Measurements from ENCODE around the gene LAMC3.

The LAMC3 gene

DNA sequence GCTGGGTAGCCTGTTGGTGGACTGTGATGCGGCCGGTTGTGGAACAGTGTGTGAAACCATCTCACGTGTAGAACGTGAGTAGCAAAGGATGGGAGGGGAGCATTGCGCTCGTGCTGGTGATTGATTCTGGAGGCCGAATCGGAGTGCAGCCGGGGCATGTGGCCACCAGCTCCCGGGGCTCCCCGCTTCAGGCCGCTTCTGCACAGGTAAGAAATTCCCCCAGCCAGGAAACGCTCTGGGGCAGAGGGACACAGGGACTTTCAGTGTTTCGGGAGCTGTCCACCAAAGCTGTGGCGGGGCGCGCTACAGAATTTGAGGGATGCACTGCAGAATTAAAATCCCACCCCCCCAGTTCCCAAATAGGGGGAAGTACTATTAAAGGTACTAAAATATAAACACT lies 41.9 kb downstream of the LAMC3 start:
- DNase-seq, result no peak
- Histone ChIP-seq H3K27ac (no peak overlapping the region), H3K4me3 (ENCODE audit: low read depth, low read length) (no peak overlapping the region), H3K27me3 (replicated peaks) (peaks cover 35% of the 10 kb centered on the region), H3K36me3 (replicated peaks) (no peaks in the 10 kb centered on the region)
- TF ChIP-seq, protein P1, sequence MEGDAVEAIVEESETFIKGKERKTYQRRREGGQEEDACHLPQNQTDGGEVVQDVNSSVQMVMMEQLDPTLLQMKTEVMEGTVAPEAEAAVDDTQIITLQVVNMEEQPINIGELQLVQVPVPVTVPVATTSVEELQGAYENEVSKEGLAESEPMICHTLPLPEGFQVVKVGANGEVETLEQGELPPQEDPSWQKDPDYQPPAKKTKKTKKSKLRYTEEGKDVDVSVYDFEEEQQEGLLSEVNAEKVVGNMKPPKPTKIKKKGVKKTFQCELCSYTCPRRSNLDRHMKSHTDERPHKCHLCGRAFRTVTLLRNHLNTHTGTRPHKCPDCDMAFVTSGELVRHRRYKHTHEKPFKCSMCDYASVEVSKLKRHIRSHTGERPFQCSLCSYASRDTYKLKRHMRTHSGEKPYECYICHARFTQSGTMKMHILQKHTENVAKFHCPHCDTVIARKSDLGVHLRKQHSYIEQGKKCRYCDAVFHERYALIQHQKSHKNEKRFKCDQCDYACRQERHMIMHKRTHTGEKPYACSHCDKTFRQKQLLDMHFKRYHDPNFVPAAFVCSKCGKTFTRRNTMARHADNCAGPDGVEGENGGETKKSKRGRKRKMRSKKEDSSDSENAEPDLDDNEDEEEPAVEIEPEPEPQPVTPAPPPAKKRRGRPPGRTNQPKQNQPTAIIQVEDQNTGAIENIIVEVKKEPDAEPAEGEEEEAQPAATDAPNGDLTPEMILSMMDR (IDR thresholded peaks at IDR 0.05; ENCODE audit: low read depth, low read length, missing control alignments), result no peak
- in situ Hi-C loops (cut with HindIII; ENCODE audit: low pct_ligation_motif_present, low sequenced_read_pairs), result no loop called here

DNA sequence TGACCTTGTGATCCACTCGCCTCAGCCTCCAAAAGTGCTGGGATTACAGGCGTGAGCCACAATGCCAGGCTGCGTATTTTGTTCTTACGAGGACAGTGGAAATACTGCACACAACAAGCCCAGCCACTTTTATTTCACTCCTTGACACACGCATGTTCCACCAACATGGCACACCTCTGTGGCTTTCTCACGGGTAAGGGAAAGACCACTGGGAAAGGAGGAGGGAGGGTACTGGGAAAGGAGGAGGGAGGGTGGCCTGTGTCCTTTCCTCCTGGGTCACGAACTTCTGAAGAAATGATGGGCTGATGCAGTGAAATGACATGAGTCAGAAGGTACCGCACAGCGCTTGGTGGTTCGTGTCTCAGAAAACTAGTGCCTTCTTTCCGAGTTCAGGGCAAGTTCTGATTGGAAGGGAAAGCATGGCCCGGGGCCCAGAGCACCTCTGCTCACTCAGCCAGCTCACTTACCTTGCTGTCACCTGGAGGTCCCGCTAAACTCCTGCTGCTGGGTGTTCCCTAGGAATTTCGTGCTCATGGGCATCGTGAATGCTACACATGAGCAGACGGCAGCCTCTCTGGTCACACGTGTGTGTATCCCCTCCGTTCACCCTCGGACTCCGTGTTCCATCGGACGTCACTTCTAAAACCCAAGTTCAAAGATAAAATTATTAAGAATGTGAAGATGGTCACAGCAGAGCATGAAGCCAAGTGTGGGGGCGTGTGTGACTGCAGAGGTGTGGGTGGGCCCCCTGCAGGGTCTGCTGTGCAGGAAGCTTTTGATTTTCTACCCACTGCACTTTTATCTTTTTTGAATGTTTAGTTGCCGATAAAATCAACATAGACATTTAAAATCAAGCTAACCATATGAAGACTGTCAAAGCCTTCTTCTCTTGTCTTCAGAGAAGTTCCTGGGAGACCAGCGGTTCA lies 42.9 kb downstream of the LAMC3 start:
- no peaks in the 10 kb centered on the region for H3K36me3 ChIP-seq (replicated peaks)
- peak overlapping the region; percentile 25 for H3K27ac ChIP-seq
- H3K27me3 ChIP-seq (replicated peaks), result peaks cover 37% of the 10 kb centered on the region
- no peak overlapping the region for H3K4me3 ChIP-seq (ENCODE audit: low read depth, low read length)
- TF ChIP-seq, protein P1 (IDR thresholded peaks at IDR 0.05; ENCODE audit: low read depth, low read length, missing control alignments), result no peak
- in situ Hi-C loops (cut with HindIII; ENCODE audit: low pct_ligation_motif_present, low sequenced_read_pairs), result no loop called here
- no peak for DNase-seq

DNA sequence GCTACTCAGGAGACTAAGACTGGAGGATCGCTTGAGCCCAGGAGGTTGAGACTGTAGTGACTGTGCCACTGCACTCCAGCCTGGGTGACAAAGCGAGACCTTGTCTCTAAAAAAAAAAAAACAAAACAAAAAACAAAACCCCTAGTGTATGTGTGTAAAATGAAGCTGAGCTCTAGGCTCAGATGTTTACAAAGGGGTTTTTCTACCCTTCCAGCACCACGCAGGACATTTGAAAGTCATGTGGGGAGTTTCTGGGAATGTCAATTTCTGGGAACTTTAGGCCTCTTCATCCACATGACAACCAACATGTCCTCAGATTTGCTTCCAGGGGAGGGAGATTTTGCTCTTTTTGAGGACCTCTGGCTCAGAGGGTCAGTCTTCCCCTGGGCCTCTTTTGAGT lies 44.9 kb downstream of the LAMC3 start:
- in situ Hi-C loops (cut with HindIII; ENCODE audit: low pct_ligation_motif_present, low sequenced_read_pairs), result no loop called here
- DNase-seq, result no peak
- H3K27ac ChIP-seq, result no peak overlapping the region
- H3K27me3 ChIP-seq (replicated peaks), result peaks cover 34% of the 10 kb centered on the region
- no peaks in the 10 kb centered on the region for H3K36me3 ChIP-seq (replicated peaks)
- TF ChIP-seq, protein P1 (IDR thresholded peaks at IDR 0.05; ENCODE audit: low read depth, low read length, missing control alignments), result no peak
- no peak overlapping the region for H3K4me3 ChIP-seq (ENCODE audit: low read depth, low read length)

DNA sequence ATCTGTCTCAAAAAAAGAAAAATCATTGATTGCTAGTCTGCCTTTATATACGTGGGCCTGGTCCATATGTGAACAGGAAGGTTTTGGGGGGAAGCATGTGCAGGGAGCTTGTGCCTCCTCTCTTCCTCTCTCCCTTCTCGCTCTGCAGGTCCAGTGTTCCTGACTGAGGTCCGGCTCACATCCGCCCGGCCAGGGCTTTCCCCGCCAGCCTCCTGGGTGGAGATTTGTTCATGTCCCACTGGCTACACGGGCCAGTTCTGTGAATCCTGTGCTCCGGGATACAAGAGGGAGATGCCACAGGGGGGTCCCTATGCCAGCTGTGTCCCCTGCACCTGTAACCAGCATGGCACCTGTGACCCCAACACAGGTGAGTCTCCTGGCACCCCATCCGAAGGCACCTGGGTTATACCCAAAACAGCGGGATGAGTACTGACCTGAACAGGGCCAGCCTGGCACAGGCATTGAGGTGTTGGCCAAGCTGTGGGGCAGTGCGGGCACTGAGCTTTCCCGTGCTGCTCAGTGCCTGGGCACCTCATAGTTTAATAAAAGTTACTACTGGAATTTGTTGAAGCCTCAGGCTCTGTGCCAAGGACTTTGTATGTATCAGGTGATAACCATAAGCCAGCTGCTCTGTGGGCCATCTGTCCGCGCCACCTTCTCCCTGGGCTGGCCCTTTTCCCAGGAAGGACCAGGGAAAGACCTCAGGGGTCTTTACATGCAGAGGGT lies 48.0 kb downstream of the LAMC3 start:
- TF ChIP-seq, protein P1 (IDR thresholded peaks at IDR 0.05; ENCODE audit: low read depth, low read length, missing control alignments), result no peak
- in situ Hi-C loops (cut with HindIII; ENCODE audit: low pct_ligation_motif_present, low sequenced_read_pairs), result no loop called here
- peaks cover 17% of the 10 kb centered on the region for H3K27me3 ChIP-seq (replicated peaks)
- no peaks in the 10 kb centered on the region for H3K36me3 ChIP-seq (replicated peaks)
- H3K4me3 ChIP-seq (ENCODE audit: low read depth, low read length), result no peak overlapping the region
- no peak overlapping the region for H3K27ac ChIP-seq
- no peak for DNase-seq

DNA sequence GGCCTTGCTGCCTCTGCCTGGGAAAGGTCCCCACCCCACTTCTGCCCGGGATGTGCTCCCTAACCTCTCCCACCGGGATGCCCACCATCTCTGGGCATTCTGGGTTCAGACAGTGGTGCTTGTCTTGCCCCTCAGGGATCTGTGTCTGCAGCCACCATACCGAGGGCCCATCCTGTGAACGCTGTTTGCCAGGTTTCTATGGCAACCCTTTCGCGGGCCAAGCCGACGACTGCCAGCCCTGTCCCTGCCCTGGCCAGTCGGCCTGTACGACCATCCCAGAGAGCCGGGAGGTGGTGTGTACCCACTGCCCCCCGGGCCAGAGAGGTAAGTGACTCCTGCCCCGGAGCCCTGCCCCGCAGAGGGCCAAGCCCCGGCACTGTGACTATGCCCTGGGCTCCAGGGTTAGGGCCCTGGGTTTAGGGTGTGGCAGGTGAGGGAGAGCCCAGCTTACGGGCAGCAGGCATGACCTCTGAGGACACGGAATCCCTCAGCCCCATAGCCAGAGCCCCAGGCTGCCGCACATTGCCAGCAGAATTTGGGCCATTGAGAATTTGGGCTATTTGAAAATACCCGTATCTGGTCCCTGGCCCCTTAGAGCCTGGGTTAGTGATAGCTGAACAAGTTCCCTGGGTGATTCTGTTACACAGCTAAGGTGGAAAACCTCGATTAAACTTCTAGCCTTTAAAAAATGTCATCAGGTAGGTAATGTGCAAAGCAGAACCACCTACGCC lies 52.1 kb downstream of the LAMC3 start:
- Histone ChIP-seq H3K4me3 (ENCODE audit: low read depth, low read length) (no peak overlapping the region), H3K27ac (no peak overlapping the region), H3K36me3 (replicated peaks) (no peaks in the 10 kb centered on the region), H3K27me3 (replicated peaks) (peaks cover 20% of the 10 kb centered on the region)
- in situ Hi-C loops (cut with HindIII; ENCODE audit: low pct_ligation_motif_present, low sequenced_read_pairs), result no loop called here
- DNase-seq, result no peak
- TF ChIP-seq, protein P1 (IDR thresholded peaks at IDR 0.05; ENCODE audit: low read depth, low read length, missing control alignments), result no peak

Data from brain microvascular endothelial cell (primary cell).